GM13977 (cell line): ENCODE data around the gene NSFL1C.

ENCODE experiments used
- DNase-seq: peaks from one replicate; pipeline ENCODE4 v3.0.0; 2012; ENCODE audit warnings: low spot score
- CTCF ChIP-seq: IDR thresholded peaks from 2 replicates; pipeline ENCODE4 v1.5.1; 2012; ENCODE audit warnings: mild to moderate bottlenecking, control low read depth; ENCODE audit not compliant: insufficient read depth; ENCODE audit errors: extremely low read depth, missing control alignments
- in situ Hi-C: fragments of 300-500 bp; cut with MboI; formaldehyde crosslinking; loops from one replicate; pipeline ENCODE4 v1.12.0; 2022; ENCODE audit warnings: low sequenced_read_pairs, low pct_unique_long_range_greater_than_20kb, mixed read lengths, inconsistent platforms; ENCODE audit not compliant: unreplicated experiment

The NSFL1C gene

GRCh38 chr20:1448081-1448620, 18.5 kb downstream of the NSFL1C start:
- in situ Hi-C loops: no loop called here
- no peak for TF ChIP-seq CTCF
- no peak for DNase-seq

GRCh38 chr20:1446536-1446935, 20.1 kb downstream of the NSFL1C start:
- in situ Hi-C loops: no loop called here
- no peak for DNase-seq
- no peak for TF ChIP-seq CTCF

GRCh38 chr20:1443085-1443484, 23.6 kb downstream of the NSFL1C start:
- TF ChIP-seq CTCF: no peak
- in situ Hi-C loops: no loop called here
- no peak for DNase-seq

GRCh38 chr20:1442304-1442703, 24.3 kb downstream of the NSFL1C start:
- in situ Hi-C loops: no loop called here
- no peak for DNase-seq
- TF ChIP-seq CTCF: no peak

GRCh38 chr20:1441133-1441532, 25.5 kb downstream of the NSFL1C start:
- no peak for DNase-seq
- in situ Hi-C loops: no loop called here
- no peak for TF ChIP-seq CTCF

GRCh38 chr20:1440024-1440423, 26.6 kb downstream of the NSFL1C start:
- DNase-seq: no peak
- in situ Hi-C loops: no loop called here
- TF ChIP-seq CTCF: peak; percentile 59

- in situ Hi-C loops: loop anchor here (5.0 kb wide), 1 partner anchor 126 kb away; no protein-coding TSS in a partner anchor
- no peak for DNase-seq
- TF ChIP-seq CTCF: no peak
These were observed 28.3 kb downstream of the NSFL1C start for GRCh38 chr20:1438361-1438760.
